Measurements from ENCODE around the gene CXCL3.

CXCL3 gene

GRCh38 chr4:74009307-74009706, 29.2 kb downstream of the CXCL3 start:
- no peak for DNase-seq

GRCh38 chr4:74006009-74006476, 32.4 kb downstream of the CXCL3 start:
- DNase-seq, result no peak

GRCh38 chr4:74005528-74005927, 33.0 kb downstream of the CXCL3 start:
- DNase-seq, result no peak

DNA sequence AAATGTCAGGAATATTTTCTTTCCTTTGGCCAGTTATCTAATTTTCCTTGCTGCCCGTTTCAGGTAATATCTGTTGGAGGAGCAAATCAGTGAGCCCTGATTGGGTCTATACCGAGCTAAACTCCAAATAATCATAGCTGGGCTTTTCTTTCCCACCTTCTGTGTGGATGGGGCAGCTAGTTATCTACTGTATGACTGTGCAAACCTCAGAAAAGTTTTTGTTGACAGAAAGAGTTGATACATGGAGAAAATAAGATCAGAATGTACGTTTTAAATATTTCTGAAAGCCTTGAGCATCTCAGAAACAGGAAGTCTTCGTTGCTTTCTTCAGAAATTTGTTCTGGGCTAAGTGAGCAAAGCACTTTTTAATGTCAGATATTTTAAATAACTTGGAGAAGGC, 33.8 kb downstream of the CXCL3 start:
- DNase-seq, result no peak

- no peak for DNase-seq
These were observed 38.2 kb downstream of the CXCL3 start for GRCh38 chr4:74000301-74000700.

GRCh38 chr4:73998040-73999011, 40.2 kb downstream of the CXCL3 start, which contains the start of gene CXCL5:
Gene CXCL5 (minus strand): TSS chr4:73998677. CDS start chr4:73998581, 96 bp downstream.
- no peak for DNase-seq

DNA sequence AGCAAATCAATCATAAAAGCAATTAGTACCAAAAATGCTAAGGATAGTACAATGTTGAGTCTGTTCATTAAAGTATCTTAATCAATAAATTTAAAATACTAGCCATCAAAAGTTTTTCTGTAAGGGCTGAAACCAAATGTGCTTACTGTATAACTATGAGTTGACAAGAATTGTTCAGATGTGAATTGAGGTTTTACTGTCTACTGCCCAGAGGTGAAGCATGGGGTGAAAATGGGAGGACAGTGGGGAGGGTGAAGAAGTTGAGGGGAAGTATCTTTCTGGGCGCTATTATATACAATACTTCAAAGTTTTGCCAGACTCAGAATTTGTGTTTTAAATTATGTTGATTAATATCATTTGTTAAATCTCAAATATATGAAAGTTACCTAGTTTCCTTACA, 46.4 kb downstream of the CXCL3 start:
- DNase-seq, result no peak

GRCh38 chr4:73991742-73992000, 46.8 kb downstream of the CXCL3 start:
- no peak for DNase-seq

DNA sequence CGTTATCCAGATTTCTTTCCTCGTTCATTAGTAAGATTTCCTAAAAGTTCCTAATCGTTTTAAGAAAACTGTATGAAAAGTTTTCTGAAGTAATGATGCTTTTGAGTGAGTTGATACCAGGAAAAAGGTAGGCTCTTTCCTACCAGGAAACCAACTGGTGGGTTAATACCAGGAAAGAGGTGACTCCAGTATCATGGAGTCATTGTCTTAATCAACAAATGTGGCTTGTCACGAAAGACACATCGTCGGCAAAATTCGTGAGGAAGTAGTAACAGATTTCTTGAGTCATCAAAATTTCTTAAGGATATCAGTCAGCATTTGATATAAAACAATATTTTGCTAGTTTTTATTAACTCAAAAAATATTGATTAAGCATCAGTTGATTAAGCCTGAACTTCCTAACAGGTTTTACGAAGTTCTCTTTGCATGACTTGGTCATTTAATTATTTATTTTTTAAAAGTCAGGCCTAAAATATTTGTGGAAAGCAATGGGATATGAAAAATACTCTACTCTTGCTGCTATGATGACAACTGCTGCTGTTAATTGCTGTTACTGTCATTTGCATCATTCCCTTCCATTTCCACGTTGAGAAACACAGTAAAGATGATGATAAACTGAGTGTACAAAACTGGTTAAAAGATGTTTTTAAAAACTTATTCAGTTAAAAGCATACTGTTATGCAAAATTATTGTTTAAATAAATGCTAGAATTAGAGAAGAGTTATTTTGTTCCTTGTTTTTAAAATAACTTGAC, 47.3 kb downstream of the CXCL3 start:
- no peak for DNase-seq

GRCh38 chr4:73989928-73990327, 48.6 kb downstream of the CXCL3 start:
- no peak for DNase-seq

DNA sequence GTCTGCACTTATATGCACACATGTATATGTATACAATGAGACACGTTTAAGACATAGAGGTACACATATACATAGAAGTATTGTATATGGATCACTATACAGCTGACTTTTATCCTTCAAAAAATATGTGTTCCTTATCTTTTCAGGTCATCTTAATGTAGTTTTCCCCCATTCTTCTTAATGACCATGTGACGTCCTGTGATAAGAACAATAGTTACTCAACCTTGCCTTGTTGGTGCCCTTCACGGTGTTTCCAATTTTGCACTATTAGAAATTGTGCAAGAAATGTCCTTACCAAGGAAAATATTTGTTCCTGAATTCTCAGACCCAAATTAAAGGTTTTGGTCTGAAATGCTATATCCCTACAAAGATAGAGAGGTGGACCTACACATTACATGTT, 49.5 kb downstream of the CXCL3 start:
- DNase-seq, result no peak

DNA sequence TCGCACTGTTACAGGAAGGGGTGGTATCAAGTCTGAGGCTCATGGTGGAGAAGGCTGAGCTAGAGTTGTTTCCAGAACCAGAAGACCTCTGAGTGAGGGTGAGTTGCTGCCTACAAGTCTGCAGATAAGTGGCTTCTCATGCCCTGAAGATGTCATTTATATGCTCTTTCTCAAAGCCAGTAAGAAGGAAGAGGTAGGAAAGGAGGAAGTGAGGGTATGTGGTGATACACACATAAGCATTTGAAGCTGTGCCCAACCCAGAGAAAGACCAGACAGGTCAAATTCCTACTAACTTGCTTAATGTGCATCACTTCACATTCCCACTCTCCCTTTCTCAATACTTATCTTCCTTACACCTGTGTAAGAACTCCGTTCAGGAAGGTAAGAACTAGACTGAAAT, 50.4 kb downstream of the CXCL3 start, which contains the start of gene PPBP:
TSS of gene PPBP (minus strand) at position 130 of the 400 bp plus-strand sequence. CDS start at position 43, 87 bp downstream.
- no peak for DNase-seq

All from stimulated activated naive CD4-positive, alpha-beta T cell (primary cell).